OCI-LY1 (cell line): ENCODE results near the gene UGCG.

Experiments used
- H2AFZ ChIP-seq: fragments of 200-600 bp; sonication (generic), shearing (Covaris generic); 2 replicates; pipeline ENCODE4 v1.6.0; 2014; ENCODE audit warnings: antibody characterized with exemption, mild to moderate bottlenecking, low read length
- H3F3A ChIP-seq: fragments of 200-600 bp; sonication (generic), shearing (Covaris generic); 2 replicates; pipeline ENCODE4 v1.6.0; 2014; ENCODE audit warnings: mild to moderate bottlenecking, antibody characterized with exemption, low read length, moderate library complexity; ENCODE audit not compliant: insufficient read depth
- H3K27ac ChIP-seq: fragments of 200-600 bp; sonication (generic); 2 replicates; pipeline ENCODE4 v1.5.1; 2014; ENCODE audit warnings: low read length, mixed run types, mild to moderate bottlenecking, low read depth; ENCODE audit not compliant: poor library complexity, severe bottlenecking
- H3K27me3 ChIP-seq: fragments of 200-600 bp; sonication (generic); 2 replicates; pipeline ENCODE4 v1.6.0; 2014; ENCODE audit warnings: antibody characterized with exemption, mild to moderate bottlenecking, low read length, moderate library complexity; ENCODE audit not compliant: insufficient read depth
- H3K36me3 ChIP-seq: fragments of 200-600 bp; sonication (generic); 2 replicates; pipeline ENCODE4 v1.6.1; 2014; ENCODE audit warnings: mild to moderate bottlenecking, antibody characterized with exemption, low read length, moderate library complexity, mixed read lengths; ENCODE audit not compliant: insufficient read depth
- H3K4me1 ChIP-seq: fragments of 200-600 bp; sonication (generic); 2 replicates; pipeline ENCODE4 v1.5.1; 2014; ENCODE audit warnings: mild to moderate bottlenecking, low read length, moderate library complexity; ENCODE audit not compliant: insufficient read depth, severe bottlenecking
- H3K4me2 ChIP-seq: fragments of 200-600 bp; sonication (generic), shearing (Covaris generic); 2 replicates; pipeline ENCODE4 v1.6.1; 2014; ENCODE audit warnings: low read length
- H3K4me3 ChIP-seq: fragments of 200-600 bp; sonication (generic); 2 replicates; pipeline ENCODE4 v1.5.1; 2014; ENCODE audit warnings: low read length, low read depth, mild to moderate bottlenecking, mixed read lengths; ENCODE audit not compliant: poor library complexity, severe bottlenecking
- H3K79me2 ChIP-seq: fragments of 200-600 bp; shearing (Covaris generic); 2 replicates; pipeline ENCODE4 v1.6.1; 2016; ENCODE audit warnings: mixed run types, low read length, mixed read lengths; ENCODE audit not compliant: insufficient read depth
- H3K9ac ChIP-seq: fragments of 200-600 bp; sonication (generic), shearing (Covaris generic); 2 replicates; pipeline ENCODE4 v1.6.1; 2014; ENCODE audit warnings: mild to moderate bottlenecking, low read length, mixed read lengths
- H3K9me2 ChIP-seq: fragments of 200-600 bp; sonication (generic), shearing (Covaris generic); 2 replicates; pipeline ENCODE4 v1.6.1; 2014; ENCODE audit warnings: low read depth, mild to moderate bottlenecking, low read length, mixed read lengths
- H3K9me3 ChIP-seq: fragments of 200-600 bp; shearing (Covaris generic); 2 replicates; pipeline ENCODE4 v1.6.1; 2014; ENCODE audit warnings: low read length, mixed read lengths
- H4K20me1 ChIP-seq: fragments of 200-600 bp; sonication (generic), shearing (Covaris generic); 2 replicates; pipeline ENCODE4 v1.6.0; 2016; ENCODE audit warnings: mild to moderate bottlenecking, low read length; ENCODE audit not compliant: insufficient read depth
- EZH2 ChIP-seq: fragments of 200-600 bp; sonication (generic), shearing (Covaris generic); IDR thresholded peaks from 2 replicates; pipeline ENCODE4 v1.8.0; 2017; ENCODE audit warnings: borderline replicate concordance, mixed run types, mild to moderate bottlenecking, antibody characterized with exemption, low read length, moderate library complexity, mixed read lengths
- TF ChIP-seq, protein P1 (sequence below): fragments of 200-600 bp; sonication (generic), shearing (Covaris generic); IDR thresholded peaks from 2 replicates; pipeline ENCODE4 v1.5.1; 2017; ENCODE audit warnings: mild to moderate bottlenecking, antibody characterized with exemption, low read length, moderate library complexity, mixed read lengths

Gene UGCG

DNA sequence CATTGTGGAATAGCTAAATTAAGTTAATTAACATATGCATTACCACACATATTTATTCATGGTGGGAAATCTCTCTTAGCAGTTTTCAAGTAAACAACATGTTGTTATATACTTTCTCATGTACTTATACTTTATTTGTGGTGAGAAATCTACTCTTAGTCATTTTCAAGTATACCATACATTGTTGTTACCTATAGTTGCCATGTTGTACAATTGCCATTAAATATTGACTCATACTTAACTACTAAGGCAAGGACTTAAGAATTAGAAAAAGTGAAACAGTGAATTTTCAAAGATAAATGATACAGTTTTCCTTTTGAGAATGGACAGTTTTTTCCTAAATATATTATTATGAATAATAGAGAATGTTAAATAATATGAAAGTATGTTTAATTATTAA lies 27.7 kb downstream of the UGCG start:
- Histone ChIP-seq H3K36me3 (peaks cover 46% of the 10 kb centered on the region), H3K4me1 (peaks cover 83% of the 10 kb centered on the region)

DNA sequence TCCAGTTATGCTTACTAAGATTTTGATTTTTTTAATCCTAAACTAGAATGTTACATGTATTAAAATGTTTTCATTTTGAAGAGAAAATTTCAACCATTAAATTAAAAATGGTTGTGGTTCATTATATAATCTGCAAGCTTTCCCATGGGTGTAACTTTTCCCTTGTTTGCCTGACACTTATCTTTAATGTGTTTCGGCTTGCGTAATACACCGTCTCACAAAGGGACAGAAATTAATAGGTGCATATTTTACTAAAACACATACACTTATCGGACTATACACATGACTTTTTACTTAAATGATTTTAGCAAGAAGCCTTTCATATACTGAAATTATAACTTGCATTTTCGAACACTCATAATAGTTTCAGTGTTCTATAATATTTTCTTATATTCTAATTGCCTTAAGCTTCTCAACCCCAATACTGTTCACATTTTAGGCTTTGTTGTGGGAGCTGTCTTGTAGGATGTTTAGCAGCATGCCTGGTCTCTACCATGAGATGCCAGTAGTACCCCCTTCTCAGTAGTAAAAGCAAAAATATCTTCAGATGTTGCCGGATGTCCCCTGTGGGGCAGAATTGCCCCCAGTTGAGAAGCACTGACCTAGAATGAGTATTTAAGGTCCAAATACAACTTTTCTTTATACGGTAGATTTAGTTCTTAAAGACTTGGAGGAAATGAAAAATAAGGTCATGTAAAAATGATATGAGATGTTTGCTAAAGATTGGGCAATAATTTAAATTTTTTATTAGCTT lies 28.6 kb downstream of the UGCG start:
- Histone ChIP-seq H4K20me1 (no peaks in the 10 kb centered on the region), H3K4me2 (peak overlapping the region; percentile 38; the same call in 1 of the 2 replicates), H3K4me3 (no peak overlapping the region), H3K27me3 (no peaks in the 10 kb centered on the region), H3K36me3 (peaks cover 50% of the 10 kb centered on the region), H3K79me2 (0 out of 2 replicates have a peak, but pooled peaks cover 5% of the 10 kb centered on the region), H3K9ac (no peak overlapping the region; the same call in 1 of the 2 replicates), H3F3A (peaks cover 11% of the 10 kb centered on the region), H3K27ac (peak overlapping the region; percentile 78), H2AFZ (no peak overlapping the region), H3K4me1 (peaks cover 74% of the 10 kb centered on the region), H3K9me3 (no peaks in the 10 kb centered on the region), H3K9me2 (no peaks in the 10 kb centered on the region)
- no peak for TF ChIP-seq EZH2
- TF ChIP-seq, protein P1, sequence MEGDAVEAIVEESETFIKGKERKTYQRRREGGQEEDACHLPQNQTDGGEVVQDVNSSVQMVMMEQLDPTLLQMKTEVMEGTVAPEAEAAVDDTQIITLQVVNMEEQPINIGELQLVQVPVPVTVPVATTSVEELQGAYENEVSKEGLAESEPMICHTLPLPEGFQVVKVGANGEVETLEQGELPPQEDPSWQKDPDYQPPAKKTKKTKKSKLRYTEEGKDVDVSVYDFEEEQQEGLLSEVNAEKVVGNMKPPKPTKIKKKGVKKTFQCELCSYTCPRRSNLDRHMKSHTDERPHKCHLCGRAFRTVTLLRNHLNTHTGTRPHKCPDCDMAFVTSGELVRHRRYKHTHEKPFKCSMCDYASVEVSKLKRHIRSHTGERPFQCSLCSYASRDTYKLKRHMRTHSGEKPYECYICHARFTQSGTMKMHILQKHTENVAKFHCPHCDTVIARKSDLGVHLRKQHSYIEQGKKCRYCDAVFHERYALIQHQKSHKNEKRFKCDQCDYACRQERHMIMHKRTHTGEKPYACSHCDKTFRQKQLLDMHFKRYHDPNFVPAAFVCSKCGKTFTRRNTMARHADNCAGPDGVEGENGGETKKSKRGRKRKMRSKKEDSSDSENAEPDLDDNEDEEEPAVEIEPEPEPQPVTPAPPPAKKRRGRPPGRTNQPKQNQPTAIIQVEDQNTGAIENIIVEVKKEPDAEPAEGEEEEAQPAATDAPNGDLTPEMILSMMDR = no peak

More for the DNA sequence above, 27.7 kb downstream of the UGCG start:
- Histone ChIP-seq H3K4me3 (no peak overlapping the region), H3K27ac (no peak overlapping the region), H2AFZ (no peak overlapping the region), H3K4me2 (no peak overlapping the region), H3K9me3 (no peaks in the 10 kb centered on the region), H3K9ac (no peak overlapping the region), H3K79me2 (0 out of 2 replicates have a peak, but pooled peaks cover 5% of the 10 kb centered on the region), H3F3A (peaks cover 11% of the 10 kb centered on the region), H4K20me1 (no peaks in the 10 kb centered on the region), H3K9me2 (no peaks in the 10 kb centered on the region), H3K27me3 (no peaks in the 10 kb centered on the region)
- TF ChIP-seq, protein P1 = no peak
- no peak for TF ChIP-seq EZH2

DNA sequence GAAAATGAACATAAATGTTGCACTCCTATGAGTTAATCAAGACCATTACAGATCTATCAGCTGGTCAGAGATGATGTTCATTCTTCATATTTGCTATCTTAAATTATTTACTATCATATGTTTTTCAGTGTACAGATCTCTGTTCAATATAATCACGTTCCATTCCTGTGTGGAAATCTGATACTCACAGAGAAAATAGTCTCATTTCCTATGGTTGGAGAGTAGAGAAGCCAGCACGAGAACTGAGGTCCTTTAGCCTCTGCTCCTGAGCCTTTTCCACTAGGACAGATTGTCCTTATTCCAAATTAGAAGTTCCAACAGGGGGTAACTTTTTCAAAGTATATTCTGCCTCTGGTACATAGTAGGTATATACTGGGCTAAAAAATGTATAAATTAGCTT lies 29.2 kb downstream of the UGCG start:
- Histone ChIP-seq H3K27ac (peak overlapping the region; percentile 78), H2AFZ (no peak overlapping the region), H3F3A (peaks cover 11% of the 10 kb centered on the region), H3K4me1 (peaks cover 68% of the 10 kb centered on the region), H3K4me2 (peak overlapping the region; percentile 8; the same call in 1 of the 2 replicates), H3K36me3 (peaks cover 50% of the 10 kb centered on the region), H3K27me3 (no peaks in the 10 kb centered on the region), H3K4me3 (no peak overlapping the region), H3K9ac (no peak overlapping the region; the same call in 1 of the 2 replicates), H3K9me2 (no peaks in the 10 kb centered on the region), H4K20me1 (no peaks in the 10 kb centered on the region), H3K79me2 (0 out of 2 replicates have a peak, but pooled peaks cover 5% of the 10 kb centered on the region), H3K9me3 (no peaks in the 10 kb centered on the region)
- TF ChIP-seq, protein P1 = no peak
- TF ChIP-seq EZH2 = no peak
